SK-N-SH (cell line): ENCODE data around the gene SENP3. TPM values are rescaled to one million over a fixed set of nuclear protein-coding genes. Genes with fewer than 3 reads are reported as not detected.

ENCODE experiments used
- CTCF ChIA-PET: fragments of 300-600, 350-600 bp; formaldehyde crosslinking; extraction: SDS; loops from one replicate; lab custom pipeline; 2021; lab: Yijun Ruan, JAX
- POLR2A ChIA-PET: fragments of 350-600 bp; sonication (Branson Sonifier 250); formaldehyde crosslinking; extraction: SDS; loops from one replicate; lab custom pipeline; 2020; ENCODE audit warnings: antibody characterized with exemption, inconsistent platforms; lab: Yijun Ruan, JAX
- DNase-seq: peaks from one replicate; pipeline ENCODE4 v3.0.0; 2012
- H2AFZ ChIP-seq: fragments of 200-600 bp; sonication (generic); 2 replicates; pipeline ENCODE4 v1.8.1; 2016; ENCODE audit warnings: antibody characterized with exemption, mild to moderate bottlenecking, low read depth
- H3F3A ChIP-seq: fragments of 200-600 bp; sonication (generic); replicated peaks from 2 replicates; pipeline ENCODE3; 2016; ENCODE audit warnings: antibody characterized with exemption, mild to moderate bottlenecking; ENCODE audit not compliant: insufficient read depth
- H3K27ac ChIP-seq, 2 experiments: fragments of 200-500 bp in 1 of 2; fragments of 200-600 bp in 1 of 2; sonication (Bioruptor generic) in 1 of 2; sonication (generic), shearing (Covaris generic) in 1 of 2; 2 replicates each; pipeline versions ENCODE4 v1.5.1 to v1.6.1; 2014 to 2016; ENCODE audit warnings: low read depth in 2 of 2, inconsistent platforms in 1 of 2, low read length in 1 of 2, mild to moderate bottlenecking in 1 of 2, mixed read lengths in 1 of 2
- H3K27me3 ChIP-seq: fragments of 200-600 bp; sonication (generic), shearing (Covaris generic); 2 replicates; pipeline ENCODE4 v1.6.1; 2016; ENCODE audit warnings: mixed run types; ENCODE audit not compliant: insufficient read depth
- H3K36me3 ChIP-seq, 2 experiments: fragments of 200-500 bp in 1 of 2; fragments of 200-600 bp in 1 of 2; sonication (Bioruptor generic) in 1 of 2; sonication (generic) in 1 of 2; replicated peaks in 1 of 2; 2 replicates each; pipeline versions ENCODE3 to v1.5.1; 2014 to 2016; ENCODE audit warnings: low read length in 1 of 2, mild to moderate bottlenecking in 1 of 2; ENCODE audit not compliant: insufficient read depth in 2 of 2, control insufficient read depth in 1 of 2
- H3K4me1 ChIP-seq, 2 experiments: fragments of 200-500 bp in 1 of 2; fragments of 200-600 bp in 1 of 2; sonication (Bioruptor generic) in 1 of 2; sonication (generic), shearing (Covaris generic) in 1 of 2; 2 replicates each; pipeline versions ENCODE4 v1.5.1 to v1.6.1; 2014 to 2016; ENCODE audit warnings: low read depth in 1 of 2, low read length in 1 of 2, mixed run types in 1 of 2; ENCODE audit not compliant: insufficient read depth in 2 of 2, control insufficient read depth in 1 of 2
- H3K4me2 ChIP-seq: fragments of 200-600 bp; sonication (generic), shearing (Covaris generic); 2 replicates; pipeline ENCODE4 v1.6.1; 2017; ENCODE audit warnings: mixed run types
- H3K4me3 ChIP-seq, 2 experiments: fragments of 200-500 bp in 1 of 2; fragments of 200-600 bp in 1 of 2; sonication (Bioruptor generic) in 1 of 2; sonication (generic), shearing (Covaris generic) in 1 of 2; 2 replicates each; pipeline versions ENCODE4 v1.5.1 to v1.8.1; 2014 to 2016; ENCODE audit warnings: low read depth in 2 of 2, inconsistent platforms in 1 of 2, low read length in 1 of 2, mild to moderate bottlenecking in 1 of 2, mixed read lengths in 1 of 2, moderate library complexity in 1 of 2
- H3K79me2 ChIP-seq: fragments of 200-600 bp; sonication (generic); 2 replicates; pipeline ENCODE4 v1.8.1; 2017; ENCODE audit warnings: mild to moderate bottlenecking; ENCODE audit not compliant: insufficient read depth
- H3K9ac ChIP-seq: fragments of 200-600 bp; sonication (generic); 2 replicates; pipeline ENCODE4 v1.6.1; 2017; ENCODE audit warnings: mixed run types
- H3K9me2 ChIP-seq: fragments of 200-600 bp; sonication (generic); 2 replicates; pipeline ENCODE4 v1.6.1; 2017; ENCODE audit warnings: mixed run types
- H3K9me3 ChIP-seq: fragments of 200-600 bp; sonication (generic); 2 replicates; pipeline ENCODE4 v1.6.1; 2017; ENCODE audit warnings: mixed run types, mild to moderate bottlenecking, moderate library complexity
- H4K20me1 ChIP-seq: fragments of 200-600 bp; sonication (generic); 2 replicates; pipeline ENCODE4 v1.6.1; 2017; ENCODE audit warnings: mild to moderate bottlenecking, mixed run types; ENCODE audit not compliant: insufficient read depth
- EP300 ChIP-seq, 2 experiments: IDR thresholded peaks; 2 replicates each; pipeline versions ENCODE4 v1.4.0 to v1.6.1; 2012; ENCODE audit warnings: borderline replicate concordance in 1 of 2, low read depth in 1 of 2, low read length in 1 of 2
- EZH2phosphoT487 ChIP-seq: fragments of 200-600 bp; sonication (generic); IDR thresholded peaks from 2 replicates; pipeline ENCODE4 v1.6.1; 2017; ENCODE audit warnings: low read depth, mixed run types, mild to moderate bottlenecking, antibody characterized with exemption, moderate library complexity, borderline replicate concordance
- FOSL2 ChIP-seq: IDR thresholded peaks from 2 replicates; pipeline ENCODE4 v1.4.0; 2012; ENCODE audit warnings: low read depth, mild to moderate bottlenecking, moderate library complexity, borderline replicate concordance
- FOXJ3 ChIP-seq: sonication (generic); formaldehyde crosslinking; IDR thresholded peaks from 2 replicates; pipeline ENCODE4 v1.5.1; 2020; ENCODE audit warnings: mild to moderate bottlenecking, missing genetic modification reagents
- NRF1 ChIP-seq: IDR thresholded peaks from 2 replicates; pipeline ENCODE4 v1.6.1; 2012; ENCODE audit warnings: low read depth, mild to moderate bottlenecking, low read length
- PBX3 ChIP-seq: IDR thresholded peaks from 2 replicates; pipeline ENCODE4; 2012
- RAD21 ChIP-seq: IDR thresholded peaks from 2 replicates; pipeline ENCODE4 v1.6.1; 2012; ENCODE audit warnings: mild to moderate bottlenecking, low read length
- RCOR1 ChIP-seq: fragments of 150-350 bp; IDR thresholded peaks from 2 replicates; pipeline ENCODE4 v1.6.1; 2017; ENCODE audit warnings: antibody characterized with exemption, low read length
- RXRA ChIP-seq: IDR thresholded peaks from 2 replicates; pipeline ENCODE4 v1.4.0; 2012; ENCODE audit warnings: low read depth, mild to moderate bottlenecking, borderline replicate concordance
- TAF1 ChIP-seq: IDR thresholded peaks from 2 replicates; pipeline ENCODE4 v1.6.1; 2012; ENCODE audit warnings: low read depth, mild to moderate bottlenecking, low read length, moderate library complexity, borderline replicate concordance
- TCF12 ChIP-seq: IDR thresholded peaks from 2 replicates; pipeline ENCODE4 v1.4.0; 2012
- USF2 ChIP-seq: fragments of 150-350 bp; IDR thresholded peaks from 2 replicates; pipeline ENCODE4 v1.6.1; 2017; ENCODE audit warnings: antibody characterized with exemption, low read length, low read depth, borderline replicate concordance
- YY1 ChIP-seq: IDR thresholded peaks from 2 replicates; pipeline ENCODE4 v1.4.0; 2012; ENCODE audit warnings: low read depth, mild to moderate bottlenecking
- ZBTB33 ChIP-seq: IDR thresholded peaks from 2 replicates; pipeline ENCODE4 v1.4.0; 2012; ENCODE audit warnings: low read depth, borderline replicate concordance
- WGBS: methylation state at CpG from one replicate; pipeline ENCODE4 v1.1.6; 2017; ENCODE audit warnings: low lambda C conversion rate; 5-methylcytosine and 5-hydroxymethylcytosine counted together
- polyA plus RNA-seq, 3 experiments: library from polyadenylated mRNA; depleted of rRNA; stranded (reverse); fragments of >200 nt; gene quantifications; 2 replicates each; pipeline ENCODE4 v1.2.3, GENCODE V29; 2012

Gene SENP3
- polyA plus RNA-seq, 1 of the 3 experiments (the other 2 are of a cell fraction) = 80.8 TPM

GRCh38 chr17:7589204-7589868, 27.6 kb downstream of the SENP3 start (continued):
- TF ChIP-seq ZBTB33 (no peak), TCF12 (no peak), PBX3 (no peak), FOXJ3 (CRISPR knock-in tag) (no peak), RXRA (no peak), YY1 (no peak), USF2 (no peak), RAD21 (peak; percentile 61), NRF1 (no peak), TAF1 (peak; percentile 23; the same call in 1 of the 2 replicates), EZH2phosphoT487 (no peak), EP300 (IDR thresholded peaks at IDR 0.05; ENCODE audit: borderline replicate concordance in 1 of 2, low read depth in 1 of 2, low read length in 1 of 2) (no peak)
- TF ChIP-seq, all 33 proteins: peak for 6

- Histone ChIP-seq H3K79me2 (peaks cover 20% of the 10 kb centered on the region), H3K4me1 (peaks cover 17 to 32% of the 10 kb centered on the region in 2 experiments), H3K9ac (peak within 1 kb of the TSS; percentile 31; the same call in 1 of the 2 replicates), H2AFZ (no peak within 1 kb of the TSS), H3K4me3 (peak within 1 kb of the TSS in 1 of 2 experiments; percentile 3; a peak in 1 of 4 replicates), H3K4me2 (peak within 1 kb of the TSS; percentile 68; the same call in 1 of the 2 replicates), H3K9me3 (no peaks in the 10 kb centered on the region), H3K36me3 (peaks cover 28 to 61% of the 10 kb centered on the region in 2 experiments), H4K20me1 (no peaks in the 10 kb centered on the region), H3K27me3 (no peaks in the 10 kb centered on the region), H3F3A (peaks cover 48% of the 10 kb centered on the region), H3K9me2 (no peaks in the 10 kb centered on the region), H3K27ac (peak within 1 kb of the TSS; percentile 47 to 63)
- 69% methylated on average over 24 of the region's 24 CpGs for WGBS
- DNase-seq = peak; percentile 50
- POLR2A ChIA-PET = interaction anchor here (0.9 to 3.5 kb wide), 4 partner anchors 11 to 96 kb away, joined by 3 to 23 read pairs (median 4); partner anchors contain the start of genes CD68, FXR2, TP53 and WRAP53
- TF ChIP-seq FOSL2 = 0 out of 2 replicates have a peak, but pooled peaks have one; percentile 12
- no peak for TF ChIP-seq RCOR1
- CTCF ChIA-PET = interaction anchor here (0.6 to 3.4 kb wide), 28 partner anchors 10 to 244 kb away, joined by 3 to 22 read pairs (median 6); partner anchors contain the start of genes CD68, DNAH2, FXR2 and KDM6B
Observed at GRCh38 chr17:7589891-7590691, 28.4 kb downstream of the SENP3 start, which contains the start of gene SOX15. TSS of gene SOX15 (minus strand) at chr17:7590094. CDS start at chr17:7589676, 418 bp downstream.
